Measurements from ENCODE around the gene MITF.
"Not testable (repeated sequence)": the region's sequence is repeated elsewhere in the genome, so short reads cannot be mapped to it uniquely, and the experiment has no call there.

Gene MITF

DNA sequence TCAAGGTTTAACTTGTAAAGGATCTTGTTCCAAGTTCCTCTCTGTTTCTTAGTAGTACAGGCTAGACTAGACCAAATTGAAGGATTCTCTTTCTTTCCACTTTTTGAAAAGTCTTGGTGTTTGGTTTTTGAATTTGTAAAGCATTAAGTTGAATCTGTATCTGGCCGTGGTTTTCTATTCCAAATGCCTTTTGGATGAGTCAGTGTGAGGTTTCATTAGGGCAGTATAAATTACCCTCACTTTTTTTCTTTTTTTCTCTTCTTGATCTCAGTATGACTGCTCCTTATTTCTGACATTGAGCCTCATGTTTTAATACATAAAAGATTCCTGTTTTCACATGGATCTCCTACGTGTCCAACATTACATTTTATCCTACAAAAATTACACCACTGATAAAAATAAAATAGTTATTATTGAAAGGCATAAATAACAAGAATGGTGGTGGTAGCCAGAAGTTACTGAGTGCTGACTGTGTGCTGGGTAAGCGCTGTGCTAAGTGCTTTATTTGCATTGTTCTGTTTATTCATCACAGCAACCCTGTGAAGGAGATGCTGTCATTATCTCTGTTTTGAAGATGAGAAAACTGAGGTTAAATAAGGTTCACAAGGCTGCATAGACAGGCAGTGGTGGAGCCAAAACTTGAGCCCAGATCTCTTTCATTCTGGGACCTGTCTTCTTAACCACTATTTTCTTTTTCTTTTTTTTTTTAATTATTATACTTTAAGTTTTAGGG is 48.3 kb downstream of the MITF start:
- peak; percentile 68 for DNase-seq (ENCODE audit: low spot score)

DNA sequence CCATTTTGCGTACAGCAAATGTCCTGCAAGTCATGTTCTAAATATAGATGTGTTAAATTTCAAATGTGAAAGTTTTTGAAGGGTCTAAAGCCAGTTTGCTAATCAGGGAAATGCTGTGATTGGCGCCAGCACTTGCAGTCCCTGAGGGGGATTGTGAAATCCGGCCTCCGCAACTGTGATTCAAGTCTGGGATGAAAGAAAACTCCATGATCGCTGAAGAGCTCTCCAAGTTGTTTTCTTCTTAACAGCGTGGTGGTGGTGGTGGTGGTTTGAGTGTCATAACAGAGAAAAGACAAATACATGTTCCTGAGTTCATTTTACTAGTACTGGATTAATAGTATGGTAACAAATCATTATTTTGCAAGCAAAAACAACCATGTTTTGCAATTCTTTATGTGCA is 51.8 kb downstream of the MITF start:
- DNase-seq (ENCODE audit: low spot score) = no peak

DNA sequence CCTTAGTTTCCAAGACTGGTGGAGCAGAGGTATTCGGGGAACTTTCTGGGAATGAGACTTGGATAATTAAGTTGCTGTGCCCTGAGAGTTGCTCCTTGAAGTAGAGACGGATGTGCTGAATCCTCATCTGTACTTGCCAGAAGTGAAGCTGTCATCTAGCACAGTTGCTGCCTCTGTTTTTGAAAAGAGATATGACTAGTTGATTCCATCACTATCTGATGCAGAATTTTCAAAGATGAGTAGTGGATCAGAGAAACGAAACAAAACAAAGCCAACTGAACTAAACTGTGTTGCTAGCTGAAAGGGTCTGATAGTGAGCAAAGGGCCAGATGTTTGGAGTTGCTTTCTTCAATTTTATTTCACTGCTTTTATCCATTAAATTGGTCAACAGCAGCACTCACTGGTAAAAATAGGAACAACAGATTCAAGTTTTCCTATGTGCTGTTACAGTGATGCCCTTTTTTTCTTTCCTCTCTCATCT is 52.7 kb downstream of the MITF start:
- DNase-seq (ENCODE audit: low spot score) = peak; percentile 25

DNA sequence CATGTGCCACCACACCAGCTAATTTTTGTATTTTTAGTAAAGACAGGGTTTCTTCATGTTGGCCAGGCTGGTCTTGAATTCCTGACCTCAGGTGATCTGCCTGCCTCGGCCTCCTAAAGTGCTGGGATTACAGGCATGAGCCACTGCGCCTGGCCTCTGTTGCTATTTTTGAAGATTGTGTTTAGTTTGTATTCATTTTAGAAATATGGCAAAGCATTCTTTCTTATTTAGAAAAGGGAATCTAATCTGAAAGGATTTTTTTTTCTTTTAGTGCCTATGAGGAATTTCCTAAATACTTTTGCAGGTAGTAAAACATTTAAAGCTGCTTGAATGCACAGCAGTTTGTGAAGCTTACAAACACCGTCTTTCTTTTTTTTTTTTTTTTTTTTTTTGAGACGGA is 56.9 kb downstream of the MITF start:
- DNase-seq (ENCODE audit: low spot score) = not testable (repeated sequence)

DNA sequence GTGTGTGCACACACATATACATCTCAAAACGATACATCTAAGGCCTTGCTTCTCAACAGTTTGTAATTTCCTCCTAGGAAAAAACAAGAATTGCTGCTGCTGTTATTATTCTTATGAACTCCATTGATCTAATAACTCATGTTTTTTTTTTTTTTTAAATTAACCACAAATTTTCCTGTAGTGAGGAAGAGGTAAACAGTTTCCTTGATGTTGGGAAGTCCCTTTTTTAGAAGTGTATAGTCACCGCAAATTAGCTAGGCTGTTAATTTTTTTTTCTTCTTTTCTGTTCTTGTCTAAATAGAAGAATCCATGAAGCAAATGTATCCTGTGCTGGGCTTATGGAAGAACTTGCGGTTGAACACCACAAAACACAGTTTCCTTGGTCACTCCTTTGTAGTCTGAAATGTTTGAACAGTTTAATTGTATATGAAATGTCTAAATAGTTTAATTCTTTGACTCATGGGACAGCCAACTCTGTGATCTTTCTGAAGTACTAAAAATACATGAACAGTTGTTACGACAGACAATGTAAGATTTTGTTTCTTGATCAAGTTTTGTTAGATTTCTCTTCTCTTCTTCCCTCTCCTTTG is 64.5 kb downstream of the MITF start:
- DNase-seq (ENCODE audit: low spot score) = no peak

DNA sequence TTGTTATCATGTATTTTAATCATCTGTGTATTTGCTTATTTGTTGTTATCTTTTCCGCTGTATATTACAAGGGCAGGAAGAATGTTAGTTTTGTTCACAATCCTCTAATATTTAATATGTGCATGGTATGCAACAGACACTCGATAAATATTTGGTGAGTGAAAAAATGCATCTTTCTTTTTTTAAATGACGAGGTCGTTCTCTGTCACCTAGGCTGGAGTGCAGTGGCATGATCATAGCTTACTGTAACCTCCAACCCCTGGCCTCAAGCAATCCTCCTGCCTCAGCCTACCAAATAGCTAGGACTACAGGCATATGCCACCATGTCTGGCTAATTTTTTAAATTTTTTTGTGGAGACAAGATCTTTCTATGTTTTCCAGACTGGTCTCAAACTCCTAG is 66.2 kb downstream of the MITF start:
- no peak for DNase-seq (ENCODE audit: low spot score)

DNA sequence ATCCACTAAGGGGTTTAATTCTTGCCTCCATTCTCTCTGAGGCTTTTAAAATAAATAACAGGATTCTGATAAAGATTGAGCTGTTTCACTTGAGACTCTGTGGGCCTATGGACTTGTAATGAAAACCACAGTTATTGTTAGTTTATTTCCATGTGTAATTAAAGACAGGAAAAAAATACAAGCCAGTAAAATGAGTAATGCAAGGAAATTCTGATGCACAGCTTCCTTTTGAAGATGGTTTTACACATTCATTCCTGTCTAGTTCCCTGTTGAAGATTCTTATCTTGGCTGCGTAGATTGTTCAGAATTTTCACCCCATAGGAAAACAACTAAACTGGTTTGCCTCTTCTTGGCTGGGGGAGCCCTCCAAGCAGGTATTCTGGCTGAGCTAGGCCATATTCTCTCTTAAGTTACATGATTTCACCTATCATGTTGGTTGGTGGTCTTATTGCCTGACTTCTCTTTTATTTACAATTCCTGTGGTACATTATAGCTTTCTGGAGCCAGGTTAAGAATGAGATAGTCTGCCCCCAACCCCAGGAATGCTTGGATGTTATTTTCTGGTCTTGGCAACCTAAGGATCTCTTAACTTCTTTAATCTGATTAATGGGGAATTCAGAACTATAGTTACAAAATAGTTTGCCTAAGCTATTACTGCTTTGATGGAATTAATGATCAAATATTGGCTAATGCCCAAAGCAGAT is 67.6 kb downstream of the MITF start:
- no peak for DNase-seq (ENCODE audit: low spot score)

DNA sequence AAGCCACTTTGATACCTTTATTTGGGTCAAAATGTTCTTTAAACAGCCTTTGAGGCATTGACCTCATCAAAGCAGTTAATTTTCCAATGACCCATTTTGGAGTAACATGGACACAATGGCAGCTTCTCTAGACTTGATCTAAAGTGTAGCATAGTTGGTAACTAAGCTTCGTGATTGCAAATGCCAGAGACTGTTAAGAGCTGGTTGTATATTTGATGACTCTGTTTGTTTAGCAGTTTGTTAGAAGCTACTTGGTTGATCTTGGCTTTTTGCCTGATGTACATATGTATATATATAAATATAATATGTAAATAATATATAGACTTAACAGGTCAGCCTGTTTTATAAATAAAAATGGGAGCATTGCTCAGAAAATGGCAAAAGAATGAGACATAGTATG is 68.4 kb downstream of the MITF start:
- DNase-seq (ENCODE audit: low spot score) = no peak

DNA sequence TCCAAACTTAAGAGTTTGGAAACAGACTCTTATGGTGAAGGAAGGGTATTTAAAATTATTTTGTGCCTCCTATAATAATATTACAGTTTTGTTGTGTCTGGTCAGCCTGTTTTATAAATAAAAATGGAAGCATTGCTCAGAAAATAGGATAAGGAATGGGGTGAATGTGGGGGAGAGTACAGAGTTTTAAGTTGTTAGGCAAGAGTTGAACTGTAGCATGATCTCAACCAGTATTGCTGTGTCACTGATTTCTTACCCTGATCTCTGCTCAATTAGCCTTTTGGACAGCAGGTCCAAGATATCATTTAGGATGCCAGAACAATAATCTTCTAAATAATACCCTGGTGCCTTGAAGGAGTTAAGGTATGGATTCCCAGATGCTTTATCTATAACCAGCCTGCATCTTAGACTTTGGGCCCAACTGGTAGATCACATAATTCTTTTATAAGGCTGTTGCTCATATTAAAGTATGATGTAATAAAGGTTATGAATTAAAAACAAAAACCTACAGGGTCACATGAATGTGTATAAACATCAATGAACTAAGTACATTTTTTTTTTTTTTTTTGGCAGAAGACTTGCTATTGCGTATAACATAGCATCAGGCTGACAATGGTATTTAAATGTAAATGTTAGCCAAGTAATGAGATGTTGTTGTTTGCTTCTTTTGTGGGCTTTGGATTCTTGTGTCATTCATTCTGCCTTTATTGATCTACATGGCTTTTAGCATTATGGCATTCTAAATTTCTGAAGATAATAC is 70.0 kb downstream of the MITF start:
- DNase-seq (ENCODE audit: low spot score) = no peak

DNA sequence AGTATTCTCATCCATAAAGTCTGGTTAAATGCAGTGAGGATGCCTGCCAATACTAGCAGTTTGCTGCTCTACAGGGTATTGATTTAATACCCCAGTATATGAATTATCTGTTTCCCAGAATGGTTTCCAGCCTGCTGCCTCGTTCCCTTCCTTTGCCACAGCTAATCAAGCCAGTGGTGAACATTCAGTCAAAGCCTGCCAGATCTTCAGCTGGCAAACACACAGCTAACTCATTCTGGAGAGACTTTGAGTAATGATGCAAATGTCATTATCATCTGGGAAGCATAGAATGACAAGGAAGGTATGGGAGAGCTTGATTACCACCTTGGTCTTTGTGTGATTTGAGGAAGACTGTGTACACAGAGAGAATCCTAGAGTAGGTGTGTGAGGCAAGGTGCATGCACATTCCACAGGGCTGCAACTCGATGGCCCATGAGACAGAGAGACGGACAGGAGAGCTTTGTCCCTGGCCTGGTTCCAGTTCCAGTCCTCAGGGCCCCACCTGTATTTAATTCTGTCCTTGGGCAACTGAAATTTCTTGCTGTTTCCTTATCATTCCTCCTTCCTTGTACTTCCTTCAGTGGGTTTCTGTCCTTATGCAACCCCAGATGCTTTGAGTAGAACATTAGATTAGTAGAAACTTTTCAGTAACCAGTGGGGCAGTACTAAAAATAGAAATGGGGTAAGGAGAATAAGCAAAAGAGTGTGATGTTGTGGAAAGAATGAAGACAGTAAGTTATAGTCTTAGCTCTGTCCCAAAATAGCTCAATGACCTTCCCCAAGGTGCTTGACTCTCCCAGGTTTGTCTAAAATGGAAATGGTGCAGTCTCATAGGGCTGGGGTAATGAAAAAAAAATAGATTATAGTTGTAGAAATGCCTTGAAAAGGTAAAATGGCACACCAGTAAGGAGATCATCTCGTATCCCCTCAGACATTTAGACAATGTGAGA is 72.5 kb downstream of the MITF start:
- DNase-seq (ENCODE audit: low spot score) = no peak

DNA sequence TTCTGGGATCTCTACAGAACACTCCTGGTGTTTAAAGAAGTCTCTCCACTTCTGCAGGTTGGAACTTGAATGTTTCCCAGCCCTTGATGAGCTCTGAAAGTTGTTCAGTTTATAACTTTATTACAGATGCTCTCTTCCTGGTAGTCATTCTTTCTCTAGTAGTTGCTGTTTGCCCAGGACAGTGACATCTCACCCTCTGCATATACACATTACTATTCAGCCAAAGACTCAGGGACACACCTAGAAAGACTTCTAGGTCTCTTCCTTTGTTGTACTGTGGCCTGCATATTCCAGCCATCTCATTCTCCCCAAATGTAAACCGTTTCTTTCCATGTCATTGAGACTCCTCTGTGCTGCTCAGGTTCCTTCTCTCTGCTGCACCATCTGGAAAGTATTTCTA is 76.7 kb downstream of the MITF start:
- DNase-seq (ENCODE audit: low spot score) = no peak

DNA sequence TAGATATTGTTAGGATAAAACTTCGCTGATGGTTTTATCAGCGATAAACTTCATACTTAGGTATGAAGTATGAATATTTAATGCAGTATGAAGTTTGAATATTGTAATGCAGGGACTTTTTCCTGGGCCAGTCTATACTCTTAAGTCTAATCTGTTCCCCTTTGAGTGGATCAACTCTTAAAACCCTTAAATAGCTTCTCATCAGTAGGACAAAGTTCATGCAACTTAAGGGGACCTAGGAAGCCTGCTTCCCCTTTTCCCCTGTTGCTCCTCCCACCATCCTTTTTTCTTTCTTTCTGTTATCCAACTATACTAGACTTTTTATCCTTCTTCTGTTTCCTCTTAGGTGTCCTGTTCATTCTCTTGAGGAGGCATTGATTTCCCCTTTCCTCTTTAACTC is 78.7 kb downstream of the MITF start:
- DNase-seq (ENCODE audit: low spot score) = no peak

DNA sequence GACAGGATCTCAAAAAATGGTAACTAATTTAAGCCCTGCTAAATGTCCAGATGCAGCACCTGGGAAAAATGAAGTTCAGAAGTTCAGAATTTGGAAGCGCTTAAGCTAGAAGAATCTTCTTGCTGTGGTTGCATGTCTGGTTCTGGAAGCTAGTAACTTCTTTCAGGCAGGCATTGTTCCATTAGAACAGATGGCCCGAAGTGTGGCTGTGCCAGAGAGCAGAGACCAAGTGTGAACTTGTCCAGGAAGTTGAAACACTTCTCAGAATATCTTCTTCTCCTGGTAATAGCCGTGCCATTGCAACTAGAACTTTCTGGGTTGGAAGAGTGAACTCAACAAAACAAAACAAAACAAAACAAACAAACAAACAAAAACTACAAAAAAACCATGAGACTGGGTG is 80.0 kb downstream of the MITF start:
- no peak for DNase-seq (ENCODE audit: low spot score)

DNA sequence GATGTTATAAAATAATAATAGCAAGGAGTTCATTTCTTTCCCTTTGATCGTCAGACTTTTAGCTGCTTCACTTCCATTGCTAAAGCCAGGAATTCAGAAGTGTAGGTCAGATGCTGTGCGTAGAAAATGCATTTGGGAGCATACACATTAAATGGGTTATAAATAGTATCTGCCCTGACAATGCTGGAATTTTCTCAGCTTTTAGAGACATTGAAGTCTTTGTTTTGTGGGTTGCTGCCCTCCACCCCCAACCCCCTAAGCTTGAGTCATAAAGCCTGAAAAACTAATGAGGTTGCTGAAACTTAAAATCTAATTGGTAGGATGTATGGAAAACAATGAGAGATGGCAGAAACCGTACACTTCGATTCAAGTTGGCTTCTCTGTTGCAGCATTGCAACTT is 81.9 kb downstream of the MITF start:
- no peak for DNase-seq (ENCODE audit: low spot score)

DNA sequence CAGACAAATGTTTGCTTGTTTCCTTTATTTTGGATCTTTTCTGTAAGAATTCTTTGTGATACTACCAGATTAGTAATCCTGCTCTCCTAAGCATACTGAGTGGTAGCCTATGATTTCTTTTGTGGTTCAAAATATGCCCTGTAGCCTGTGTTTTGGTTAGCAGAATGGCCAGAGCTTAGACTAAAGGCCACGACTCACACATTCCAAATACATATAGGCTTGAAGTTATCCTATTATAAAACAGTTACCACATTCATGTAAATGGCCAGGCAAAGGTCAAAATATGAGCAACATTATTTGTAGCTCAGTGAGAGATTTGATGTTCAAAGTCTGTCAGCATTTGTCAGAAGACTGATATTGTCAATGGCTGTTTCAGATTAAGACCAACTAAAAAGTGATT is 84.5 kb downstream of the MITF start:
- DNase-seq (ENCODE audit: low spot score) = no peak

DNA sequence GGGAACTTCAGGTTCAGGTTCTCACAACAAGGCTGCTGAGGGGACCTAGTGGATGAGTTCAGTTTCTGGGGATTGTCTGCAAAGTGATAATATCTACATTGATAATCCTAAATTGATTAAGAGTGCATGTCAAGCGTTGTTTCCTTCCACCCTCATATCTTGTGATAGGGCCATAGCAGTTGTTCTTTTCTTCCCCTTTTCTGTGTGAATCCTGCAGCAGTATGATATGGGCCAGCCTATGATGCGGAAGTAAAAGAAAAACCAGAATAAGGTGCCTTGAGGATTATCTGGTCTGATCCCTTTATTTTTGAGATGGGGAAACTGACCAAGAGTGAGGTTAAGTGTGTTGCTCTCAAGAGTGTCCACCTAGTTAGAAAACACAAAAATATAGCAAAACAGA is 86.2 kb downstream of the MITF start:
- no peak for DNase-seq (ENCODE audit: low spot score)

DNA sequence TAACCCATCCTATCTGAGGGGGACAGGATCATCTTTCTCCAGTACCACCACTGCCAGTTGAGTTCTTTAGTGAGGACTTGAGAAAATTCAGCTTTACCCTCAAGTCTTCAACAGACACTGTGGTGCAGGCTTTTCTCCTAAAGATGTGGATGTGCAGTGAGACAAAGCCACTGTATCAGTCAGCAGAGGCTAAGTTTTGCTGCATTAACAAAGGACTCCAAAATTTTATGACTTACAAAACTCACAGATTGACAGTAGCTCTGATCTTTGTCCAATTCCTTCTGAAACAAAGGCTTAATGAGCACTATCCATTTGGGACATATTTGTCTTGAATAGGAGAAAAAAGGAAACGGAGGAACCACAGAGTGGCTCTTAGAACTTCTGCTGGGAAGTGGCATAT is 87.9 kb downstream of the MITF start:
- no peak for DNase-seq (ENCODE audit: low spot score)

DNA sequence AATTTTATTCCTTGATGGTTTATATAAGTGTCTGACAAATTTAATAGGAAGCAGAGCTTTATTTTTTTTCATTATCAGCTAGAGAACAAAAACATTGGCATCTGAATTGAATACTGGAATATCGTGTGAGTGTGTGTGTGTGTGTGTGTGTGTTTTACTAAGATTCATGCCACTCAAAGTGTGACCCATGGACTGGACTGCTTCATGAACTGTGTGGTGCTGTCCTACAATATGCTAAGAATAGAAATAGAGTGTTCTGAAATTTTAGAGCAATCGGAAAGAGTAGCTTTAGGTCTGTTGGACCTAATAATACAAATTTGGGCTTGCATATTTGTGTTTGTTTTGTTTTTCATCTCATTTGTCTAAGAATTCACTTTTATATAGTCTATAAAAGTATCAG is 89.6 kb downstream of the MITF start:
- no peak for DNase-seq (ENCODE audit: low spot score)

DNA sequence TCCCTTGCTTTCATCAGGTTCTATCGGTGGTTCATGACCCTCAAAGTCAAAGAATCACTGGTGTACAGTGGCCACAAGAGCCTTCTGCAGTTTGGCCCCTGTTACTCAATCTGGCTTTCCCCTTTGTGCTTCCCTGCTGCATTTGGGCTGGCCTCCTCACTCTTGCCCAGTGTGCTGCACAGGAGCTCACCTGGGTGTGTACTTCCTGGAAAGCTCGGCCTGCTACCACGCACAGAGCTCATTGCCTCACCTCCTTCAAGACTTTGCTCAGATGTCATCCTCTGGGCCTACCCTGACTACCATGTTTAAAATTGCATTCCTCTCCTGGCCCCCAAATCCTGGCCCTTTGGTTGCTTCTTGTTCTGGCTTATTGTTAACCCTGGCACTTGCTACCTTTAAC is 90.9 kb downstream of the MITF start:
- DNase-seq (ENCODE audit: low spot score) = no peak

DNA sequence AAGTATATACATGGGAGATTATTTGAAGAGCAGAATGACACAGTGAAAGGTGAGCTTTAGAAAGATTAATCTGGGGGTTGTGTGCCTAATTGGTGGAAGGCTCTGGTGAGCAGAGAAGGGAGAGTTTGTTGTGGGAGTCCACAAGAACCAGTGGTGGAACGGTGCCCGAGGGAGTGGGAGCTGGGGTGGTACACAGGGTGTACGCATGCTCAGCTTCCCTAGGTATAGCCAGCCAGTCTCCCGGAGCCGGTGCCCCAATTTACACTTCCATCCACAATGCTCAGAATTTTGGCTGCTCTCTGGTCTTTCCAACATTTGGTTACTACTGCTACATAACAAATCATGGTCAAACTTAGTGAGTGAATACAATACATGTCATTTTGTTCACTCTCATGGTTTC is 92.5 kb downstream of the MITF start:
- DNase-seq (ENCODE audit: low spot score) = no peak

DNA sequence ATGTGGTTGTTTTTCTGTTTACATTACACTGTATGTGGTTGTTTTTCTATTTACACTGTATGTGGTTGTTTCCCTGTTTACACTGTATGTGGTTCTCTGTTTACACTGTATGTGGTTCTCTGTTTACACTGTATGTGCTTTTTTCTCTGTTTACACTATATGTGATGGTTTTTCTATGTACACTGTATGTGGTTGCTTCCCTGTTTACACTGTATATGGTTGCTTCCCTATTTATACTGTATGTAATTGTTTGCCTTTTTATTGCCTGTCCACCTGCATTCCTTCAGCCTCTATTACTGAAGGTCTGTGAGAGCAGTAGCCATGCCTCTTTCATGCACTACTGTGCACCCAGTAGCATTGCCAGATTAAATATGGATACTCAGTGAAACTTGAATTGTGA is 94.3 kb downstream of the MITF start:
- DNase-seq (ENCODE audit: low spot score) = no peak

DNA sequence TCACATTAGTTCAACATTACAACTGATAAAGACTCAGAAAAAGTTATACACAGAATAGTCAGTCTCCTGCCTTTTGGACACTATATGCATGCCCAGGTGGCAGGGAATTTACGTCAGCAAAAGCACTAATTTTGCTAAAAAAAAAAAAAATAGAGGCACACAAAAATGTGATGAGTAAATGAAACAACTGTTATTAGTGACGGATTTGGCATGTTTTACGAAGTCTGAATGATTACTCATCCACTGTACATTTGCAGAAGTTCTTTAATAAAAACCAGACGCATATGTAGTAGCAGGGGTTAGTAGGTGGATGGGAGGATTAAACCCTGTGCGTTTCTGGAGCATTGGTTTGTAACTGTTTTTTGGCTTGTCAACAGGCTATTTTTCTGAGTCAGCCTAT is 99.0 kb downstream of the MITF start:
- no peak for DNase-seq (ENCODE audit: low spot score)

Data from SW480 (cell line).